Mesothelial cell of epicardium (in vitro differentiated cells): ENCODE measurements around the gene TSBP1. TPM values are rescaled to one million over a fixed set of nuclear protein-coding genes. Genes with fewer than 3 reads are reported as not detected.

ENCODE experiments used
- DNase-seq, 2 experiments: peaks; one replicate each; pipeline ENCODE4 v3.0.0; 2021; ENCODE audit warnings: low spot score in 2 of 2; ENCODE audit not compliant: unreplicated experiment in 2 of 2
- H3K27ac Mint-ChIP-seq: 2 replicates; pipeline ENCODE4 v1.8.0; 2021; ENCODE audit warnings: mixed read lengths
- H3K27me3 Mint-ChIP-seq: 2 replicates; pipeline ENCODE4 v1.8.0; 2021; ENCODE audit warnings: low read depth, mixed read lengths
- H3K36me3 Mint-ChIP-seq: 2 replicates; pipeline ENCODE4 v1.8.0; 2021; ENCODE audit warnings: mixed read lengths
- H3K4me1 Mint-ChIP-seq: 2 replicates; pipeline ENCODE4 v1.8.0; 2021; ENCODE audit warnings: mixed read lengths
- H3K4me3 Mint-ChIP-seq: 2 replicates; pipeline ENCODE4 v1.8.0; 2021; ENCODE audit warnings: mild to moderate bottlenecking, moderate library complexity, mixed read lengths
- H3K9me3 Mint-ChIP-seq: 2 replicates; pipeline ENCODE4 v1.8.0; 2021; ENCODE audit warnings: mixed read lengths
- total RNA-seq: library from RNA; stranded (reverse); gene quantifications from 3 replicates; pipeline ENCODE4 v1.2.1, GENCODE V29; 2021
- TF ChIP-seq, protein P1 (sequence below): fragments of 200-600 bp; sonication (generic); IDR thresholded peaks from one replicate; pipeline ENCODE4 v1.5.0; 2021; ENCODE audit warnings: antibody characterized with exemption; ENCODE audit not compliant: unreplicated experiment

The TSBP1 gene
- total RNA-seq, 1 donor from 2014 or later: not detected

DNA sequence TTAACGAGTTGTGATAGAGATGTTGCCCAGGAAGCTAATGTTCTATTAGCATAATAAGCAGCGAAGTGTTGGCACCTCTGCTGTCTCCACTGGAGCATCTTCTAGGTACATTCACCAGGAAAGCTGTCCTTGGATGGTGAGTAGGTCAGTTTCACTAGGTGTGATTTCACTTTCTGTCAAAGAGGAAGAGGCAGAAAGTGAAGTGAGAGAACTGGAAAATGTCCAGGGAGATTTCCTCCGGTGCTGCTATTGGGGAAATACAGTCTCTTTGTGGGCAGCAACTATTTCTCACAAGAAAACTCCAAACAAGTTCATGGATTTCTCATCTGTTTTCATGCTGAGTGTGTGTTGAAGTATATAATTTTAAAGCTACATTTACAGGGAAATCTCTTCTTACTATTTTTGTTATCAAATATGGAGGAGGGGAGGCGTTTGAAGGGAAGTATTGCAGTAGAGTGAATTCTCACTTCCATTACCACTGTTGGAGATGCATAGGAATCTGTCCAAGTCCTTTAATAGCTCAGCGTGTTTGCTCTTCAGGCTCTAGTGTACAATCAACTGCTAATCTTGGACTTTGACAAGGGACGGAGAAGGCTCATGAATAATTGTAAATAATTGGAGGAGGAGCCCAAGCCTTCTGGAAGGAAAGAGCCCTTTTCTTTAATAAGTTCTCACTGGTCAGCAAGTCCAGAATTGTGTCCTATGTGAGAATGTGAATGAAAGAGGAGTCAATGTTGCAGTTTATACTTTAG, 16.1 kb upstream of the TSBP1 start:
- Mint-ChIP-seq H3K27ac (no peak overlapping the region), H3K4me1 (peaks cover 4% of the 10 kb centered on the region), H3K9me3 (no peaks in the 10 kb centered on the region), H3K36me3 (peaks cover 7% of the 10 kb centered on the region), H3K4me3 (no peak overlapping the region), H3K27me3 (peaks cover 2% of the 10 kb centered on the region)
- TF ChIP-seq, protein P1, sequence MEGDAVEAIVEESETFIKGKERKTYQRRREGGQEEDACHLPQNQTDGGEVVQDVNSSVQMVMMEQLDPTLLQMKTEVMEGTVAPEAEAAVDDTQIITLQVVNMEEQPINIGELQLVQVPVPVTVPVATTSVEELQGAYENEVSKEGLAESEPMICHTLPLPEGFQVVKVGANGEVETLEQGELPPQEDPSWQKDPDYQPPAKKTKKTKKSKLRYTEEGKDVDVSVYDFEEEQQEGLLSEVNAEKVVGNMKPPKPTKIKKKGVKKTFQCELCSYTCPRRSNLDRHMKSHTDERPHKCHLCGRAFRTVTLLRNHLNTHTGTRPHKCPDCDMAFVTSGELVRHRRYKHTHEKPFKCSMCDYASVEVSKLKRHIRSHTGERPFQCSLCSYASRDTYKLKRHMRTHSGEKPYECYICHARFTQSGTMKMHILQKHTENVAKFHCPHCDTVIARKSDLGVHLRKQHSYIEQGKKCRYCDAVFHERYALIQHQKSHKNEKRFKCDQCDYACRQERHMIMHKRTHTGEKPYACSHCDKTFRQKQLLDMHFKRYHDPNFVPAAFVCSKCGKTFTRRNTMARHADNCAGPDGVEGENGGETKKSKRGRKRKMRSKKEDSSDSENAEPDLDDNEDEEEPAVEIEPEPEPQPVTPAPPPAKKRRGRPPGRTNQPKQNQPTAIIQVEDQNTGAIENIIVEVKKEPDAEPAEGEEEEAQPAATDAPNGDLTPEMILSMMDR: no peak
- DNase-seq: no peak

DNA sequence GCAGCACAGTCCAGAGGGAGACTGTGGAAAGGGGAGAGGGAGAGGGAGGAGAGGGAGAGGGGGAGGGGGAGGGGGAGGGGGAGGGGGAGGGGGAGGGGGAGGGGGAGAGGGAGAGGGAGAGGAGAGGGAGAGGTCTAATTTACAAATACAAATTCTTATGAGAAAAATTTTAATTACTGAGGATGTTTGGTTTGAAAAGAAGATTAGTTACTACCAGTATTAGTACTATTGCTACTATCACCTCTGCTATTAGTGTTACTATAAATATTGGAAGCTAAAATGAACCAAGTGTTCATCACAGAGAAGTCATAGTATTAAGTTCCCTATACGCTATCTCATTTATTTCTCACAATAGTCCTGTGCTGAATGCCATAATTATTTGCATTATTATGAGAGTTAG, 14.3 kb upstream of the TSBP1 start:
- TF ChIP-seq, protein P1: no peak

DNA sequence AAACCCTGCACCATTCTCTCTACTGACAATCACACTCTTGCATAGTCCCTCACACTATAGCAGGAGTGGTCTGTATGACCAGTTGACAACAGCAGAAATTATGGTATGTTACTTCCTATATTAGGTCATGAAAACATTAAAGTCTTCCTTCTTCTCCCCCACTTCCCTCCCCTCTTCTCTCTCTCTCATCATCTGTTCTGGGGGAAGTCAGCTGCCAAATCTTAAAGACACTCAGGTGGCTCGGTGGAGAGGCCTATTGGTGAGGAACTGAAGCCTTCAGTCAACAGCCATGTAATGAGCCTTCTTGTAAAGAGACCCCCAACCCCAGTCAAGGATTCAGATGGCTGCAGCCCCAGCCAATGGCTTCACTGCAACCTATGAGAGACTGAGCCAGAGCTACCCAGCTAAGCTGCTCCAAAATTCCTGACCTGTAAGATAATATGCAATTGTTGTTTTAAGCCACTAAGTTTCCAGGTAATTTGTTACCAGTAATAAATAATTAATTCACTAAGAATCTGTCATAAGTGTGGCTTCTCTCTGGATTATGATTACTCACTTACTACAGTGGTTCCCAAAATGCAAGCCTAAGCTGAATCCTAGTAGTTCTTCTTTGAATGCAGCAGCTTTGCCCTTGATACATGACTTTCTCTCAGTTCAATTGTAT, 11.2 kb upstream of the TSBP1 start:
- Mint-ChIP-seq H3K4me3 (no peak overlapping the region), H3K9me3 (no peaks in the 10 kb centered on the region), H3K36me3 (peaks cover 5% of the 10 kb centered on the region), H3K4me1 (peaks cover 2% of the 10 kb centered on the region), H3K27me3 (no peaks in the 10 kb centered on the region), H3K27ac (no peak overlapping the region)
- DNase-seq: no peak
- TF ChIP-seq, protein P1: no peak

More for the DNA sequence above, 14.3 kb upstream of the TSBP1 start:
- H3K4me1 Mint-ChIP-seq: peaks cover 4% of the 10 kb centered on the region
- no peak overlapping the region for H3K27ac Mint-ChIP-seq
- H3K9me3 Mint-ChIP-seq: no peaks in the 10 kb centered on the region
- H3K4me3 Mint-ChIP-seq: no peak overlapping the region
- peaks cover 2% of the 10 kb centered on the region for H3K27me3 Mint-ChIP-seq
- peaks cover 5% of the 10 kb centered on the region for H3K36me3 Mint-ChIP-seq
- DNase-seq: no peak

DNA sequence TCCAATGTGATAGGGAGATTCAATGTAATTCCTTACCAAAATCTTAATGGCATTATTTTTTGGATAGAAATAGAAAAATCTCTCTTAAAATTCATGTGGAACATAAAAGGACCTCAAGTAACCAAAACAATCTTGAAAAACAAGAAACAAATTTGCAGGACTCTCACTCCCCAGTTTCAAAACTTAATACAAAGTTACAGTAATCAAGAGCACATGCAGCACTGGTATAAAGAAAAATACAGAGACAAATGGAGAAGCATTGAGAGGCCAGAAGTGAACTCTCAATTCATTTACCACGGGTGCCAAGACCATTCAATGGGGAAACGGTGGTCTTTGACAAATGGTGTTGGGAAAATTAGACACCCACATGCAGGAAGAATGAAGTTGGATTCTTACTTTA, 7.8 kb upstream of the TSBP1 start:
- H3K36me3 Mint-ChIP-seq: peaks cover 5% of the 10 kb centered on the region

DNA sequence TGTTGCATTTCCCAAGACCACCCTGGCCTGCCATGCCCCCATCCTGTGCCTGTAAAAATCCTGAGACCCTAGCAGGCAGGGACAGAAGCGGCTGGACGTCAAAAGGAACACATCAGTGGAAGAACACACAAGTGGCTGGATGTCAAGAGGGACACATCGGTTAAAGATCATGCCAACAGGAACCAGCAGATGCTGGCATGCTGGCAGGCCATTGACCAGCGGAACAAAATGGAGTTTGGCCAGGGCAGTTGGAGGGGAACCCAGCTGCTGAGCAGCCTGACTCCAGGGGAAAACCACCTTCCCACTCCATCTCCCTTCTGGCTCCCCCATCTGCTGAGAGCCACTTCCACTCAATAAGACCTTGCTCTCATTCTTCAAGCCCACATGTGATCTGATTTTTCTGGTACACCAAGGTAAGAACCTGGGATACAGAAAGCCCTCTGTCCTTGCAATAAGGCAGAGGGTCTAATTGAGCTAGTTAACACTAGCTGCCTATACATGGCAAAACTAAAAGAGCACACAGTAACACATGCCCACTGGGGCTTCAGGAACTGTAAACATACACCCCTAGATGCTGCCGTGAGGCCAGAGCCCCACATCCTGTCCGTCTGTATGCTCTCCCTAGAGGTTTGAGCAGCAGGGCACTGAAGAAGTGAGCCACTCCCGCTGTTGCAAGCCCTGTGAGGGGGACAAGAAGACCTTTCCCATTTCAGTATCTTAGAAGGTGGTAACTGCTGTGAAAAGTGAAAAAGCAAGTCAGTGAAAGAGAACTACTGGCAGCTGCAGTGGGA, 4.2 kb upstream of the TSBP1 start:
- no peak overlapping the region for H3K27ac Mint-ChIP-seq
- H3K27me3 Mint-ChIP-seq: no peaks in the 10 kb centered on the region
- no peak for DNase-seq
- TF ChIP-seq, protein P1: no peak
- peaks cover 4% of the 10 kb centered on the region for H3K9me3 Mint-ChIP-seq
- H3K4me1 Mint-ChIP-seq: no peaks in the 10 kb centered on the region
- no peak overlapping the region for H3K4me3 Mint-ChIP-seq
- peaks cover 6% of the 10 kb centered on the region for H3K36me3 Mint-ChIP-seq

More for the DNA sequence above, 7.8 kb upstream of the TSBP1 start:
- H3K4me1 Mint-ChIP-seq: no peaks in the 10 kb centered on the region
- TF ChIP-seq, protein P1: no peak
- H3K4me3 Mint-ChIP-seq: no peak overlapping the region
- no peaks in the 10 kb centered on the region for H3K9me3 Mint-ChIP-seq
- no peak for DNase-seq
- H3K27me3 Mint-ChIP-seq: no peaks in the 10 kb centered on the region
- H3K27ac Mint-ChIP-seq: no peak overlapping the region
